Loucy (cell line): Measurements from ENCODE around the gene GRHPR.

Source experiments
- CTCF ChIP-seq: fragments of 200-600 bp; sonication (generic); conservative IDR thresholded peaks from 2 replicates; pipeline ENCODE4 v1.5.1; 2014; ENCODE audit warnings: mild to moderate bottlenecking, antibody characterized with exemption, low read length
- EZH2phosphoT487 ChIP-seq: fragments of 200-600 bp; IDR thresholded peaks from 2 replicates; pipeline ENCODE4 v1.6.1; 2018; ENCODE audit warnings: antibody characterized with exemption, mild to moderate bottlenecking, moderate library complexity, borderline replicate concordance

- TF ChIP-seq CTCF (no peak), EZH2phosphoT487 (no peak)
Measured at GRCh38 chr9:37422289-37423104, at the start of gene GRHPR.
